Measurements from ENCODE around the gene ATG4B.

The ATG4B gene

DNA sequence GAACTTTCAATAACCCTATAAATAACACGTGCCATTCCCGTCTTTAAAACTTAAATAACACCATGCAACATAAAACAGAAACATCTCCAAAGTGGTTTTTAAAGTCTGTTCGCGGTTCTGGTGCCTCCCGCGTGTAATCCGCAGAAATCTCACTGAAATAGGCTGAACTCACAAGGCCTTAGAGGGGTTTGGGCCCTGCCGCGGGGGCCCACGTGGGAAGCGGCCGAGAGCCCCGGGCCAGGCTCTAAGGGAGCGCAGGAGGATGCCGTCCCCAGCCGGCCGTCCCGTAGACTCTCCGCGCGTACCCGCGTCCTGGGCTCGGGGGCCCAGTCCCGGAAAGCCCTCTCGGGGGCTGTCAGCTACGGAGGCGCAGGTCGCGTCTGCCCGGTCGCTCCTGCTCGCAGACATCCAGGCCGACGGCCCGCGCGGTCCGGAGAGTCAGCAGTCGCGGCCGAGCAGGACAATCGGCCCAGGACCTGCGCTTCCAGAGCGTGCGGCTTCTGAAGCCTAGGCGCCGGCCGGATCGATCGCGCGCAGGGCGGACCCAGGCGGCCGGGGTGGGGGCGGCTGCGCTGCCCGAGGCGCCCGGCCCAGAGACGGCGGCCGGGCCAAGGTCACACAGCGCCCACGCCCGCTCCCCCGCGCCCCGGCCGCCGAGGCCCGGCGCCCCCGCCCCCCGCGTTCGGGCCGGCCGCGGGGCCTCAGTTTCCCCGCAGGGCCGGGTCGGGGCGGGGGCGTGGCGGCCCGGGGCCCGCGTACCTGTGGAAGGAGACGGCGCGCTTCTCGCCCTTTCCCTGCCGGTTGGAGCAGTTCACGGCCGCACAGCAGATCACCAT is 1.1 kb upstream of the ATG4B start:
- Histone ChIP-seq H3K4me1 (ENCODE audit: insufficient read depth, insufficient read length) (peaks cover 5% of the 10 kb centered on the region), H3K9me3 (ENCODE audit: insufficient read depth, low read length) (peaks cover 13% of the 10 kb centered on the region), H3K9ac (ENCODE audit: insufficient read length, low read depth) (peak overlapping the region; percentile 98), H3K36me3 (ENCODE audit: insufficient read depth, insufficient read length, low read length) (peaks cover 58% of the 10 kb centered on the region), H3K27me3 (ENCODE audit: insufficient read depth, insufficient read length) (no peaks in the 10 kb centered on the region), H3K4me3 (ENCODE audit: insufficient read length, low read depth) (peak overlapping the region; percentile 93)
- no peak for TF ChIP-seq ZNF274 (IDR thresholded peaks at IDR 0.05; ENCODE audit: low read depth, low read length)
- TF ChIP-seq SUZ12 (IDR thresholded peaks at IDR 0.05; ENCODE audit: extremely low read depth, insufficient read depth, insufficient read length), result no peak
- TF ChIP-seq YY1 (IDR thresholded peaks at IDR 0.05; ENCODE audit: insufficient read depth, insufficient read length), result no peak
- no peak for DNase-seq (ENCODE audit: low read depth, low spot score)

DNA sequence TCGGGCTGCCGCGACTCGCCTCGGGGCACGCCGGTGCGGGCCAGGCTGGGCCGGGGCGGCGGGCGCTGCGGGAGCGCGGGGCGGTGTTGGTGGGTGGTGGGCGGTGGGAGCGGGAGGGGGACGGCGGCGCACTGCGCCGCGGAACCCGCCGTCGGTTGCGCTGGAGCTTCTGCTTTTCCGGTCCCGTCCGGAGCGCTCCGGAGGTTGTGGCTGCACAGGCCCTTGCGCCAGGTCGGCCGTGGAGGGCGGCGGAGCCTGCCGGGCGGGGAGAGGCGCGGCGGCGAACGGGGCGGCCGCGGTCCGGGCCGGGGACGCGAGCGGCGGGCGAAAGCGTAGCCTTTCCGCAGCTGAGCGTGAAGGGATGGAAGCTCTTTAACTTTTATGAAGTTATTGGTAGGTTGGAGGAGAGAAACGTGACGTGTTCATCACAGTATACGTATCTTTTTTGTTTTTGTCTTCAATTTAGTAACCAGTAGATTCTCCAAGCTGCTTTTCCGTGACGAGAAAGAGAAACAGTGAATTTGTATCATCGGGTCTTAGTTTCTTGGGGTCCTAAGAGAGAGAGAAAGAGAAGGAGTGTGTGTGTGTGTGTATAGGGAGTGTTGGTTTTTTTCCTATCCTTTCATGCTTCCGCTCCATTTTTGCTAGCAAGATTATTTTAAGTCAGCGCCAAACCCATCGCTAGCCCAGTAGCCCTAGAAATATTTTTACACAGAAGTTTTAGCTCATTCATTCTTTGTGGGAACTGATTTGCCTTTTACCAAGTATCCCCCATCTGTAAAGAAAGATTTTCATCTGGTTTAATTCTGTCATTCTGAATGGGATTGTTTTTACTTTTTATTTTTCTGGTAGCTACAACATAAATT is 535 bp downstream of the ATG4B start:
- TF ChIP-seq SUZ12 (IDR thresholded peaks at IDR 0.05; ENCODE audit: extremely low read depth, insufficient read depth, insufficient read length) (no peak), YY1 (IDR thresholded peaks at IDR 0.05; ENCODE audit: insufficient read depth, insufficient read length) (no peak), ZNF274 (IDR thresholded peaks at IDR 0.05; ENCODE audit: low read depth, low read length) (no peak)
- DNase-seq (ENCODE audit: low read depth, low spot score), result no peak

GRCh38 chr2:241638940-241639339 is 1.4 kb downstream of the ATG4B start:
- Histone ChIP-seq H3K36me3 (ENCODE audit: insufficient read depth, insufficient read length, low read length) (peaks cover 38% of the 10 kb centered on the region), H3K9me3 (ENCODE audit: insufficient read depth, low read length) (peaks cover 13% of the 10 kb centered on the region), H3K9ac (ENCODE audit: insufficient read length, low read depth) (no peak overlapping the region), H3K4me1 (ENCODE audit: insufficient read depth, insufficient read length) (peaks cover 9% of the 10 kb centered on the region), H3K27me3 (ENCODE audit: insufficient read depth, insufficient read length) (no peaks in the 10 kb centered on the region), H3K4me3 (ENCODE audit: insufficient read length, low read depth) (no peak overlapping the region)
- no peak for TF ChIP-seq YY1 (IDR thresholded peaks at IDR 0.05; ENCODE audit: insufficient read depth, insufficient read length)
- TF ChIP-seq ZNF274 (IDR thresholded peaks at IDR 0.05; ENCODE audit: low read depth, low read length), result no peak
- no peak for TF ChIP-seq SUZ12 (IDR thresholded peaks at IDR 0.05; ENCODE audit: extremely low read depth, insufficient read depth, insufficient read length)
- DNase-seq (ENCODE audit: low read depth, low spot score), result no peak

More for the DNA sequence above, 535 bp downstream of the ATG4B start:
- Histone ChIP-seq H3K9me3 (ENCODE audit: insufficient read depth, low read length) (peaks cover 13% of the 10 kb centered on the region), H3K9ac (ENCODE audit: insufficient read length, low read depth) (peak overlapping the region; percentile 98), H3K4me1 (ENCODE audit: insufficient read depth, insufficient read length) (peaks cover 9% of the 10 kb centered on the region), H3K4me3 (ENCODE audit: insufficient read length, low read depth) (peak overlapping the region; percentile 93), H3K36me3 (ENCODE audit: insufficient read depth, insufficient read length, low read length) (peaks cover 42% of the 10 kb centered on the region), H3K27me3 (ENCODE audit: insufficient read depth, insufficient read length) (no peaks in the 10 kb centered on the region)

- Histone ChIP-seq H3K9ac (ENCODE audit: insufficient read length, low read depth) (no peak overlapping the region), H3K4me3 (ENCODE audit: insufficient read length, low read depth) (no peak overlapping the region), H3K27me3 (ENCODE audit: insufficient read depth, insufficient read length) (no peaks in the 10 kb centered on the region), H3K4me1 (ENCODE audit: insufficient read depth, insufficient read length) (peaks cover 9% of the 10 kb centered on the region), H3K36me3 (ENCODE audit: insufficient read depth, insufficient read length, low read length) (peaks cover 38% of the 10 kb centered on the region), H3K9me3 (ENCODE audit: insufficient read depth, low read length) (peaks cover 13% of the 10 kb centered on the region)
- TF ChIP-seq YY1 (IDR thresholded peaks at IDR 0.05; ENCODE audit: insufficient read depth, insufficient read length), result no peak
- no peak for TF ChIP-seq SUZ12 (IDR thresholded peaks at IDR 0.05; ENCODE audit: extremely low read depth, insufficient read depth, insufficient read length)
- TF ChIP-seq ZNF274 (IDR thresholded peaks at IDR 0.05; ENCODE audit: low read depth, low read length), result no peak
- no peak for DNase-seq (ENCODE audit: low read depth, low spot score)
Measured at GRCh38 chr2:241639385-241639784, 1.9 kb downstream of the ATG4B start.

DNA sequence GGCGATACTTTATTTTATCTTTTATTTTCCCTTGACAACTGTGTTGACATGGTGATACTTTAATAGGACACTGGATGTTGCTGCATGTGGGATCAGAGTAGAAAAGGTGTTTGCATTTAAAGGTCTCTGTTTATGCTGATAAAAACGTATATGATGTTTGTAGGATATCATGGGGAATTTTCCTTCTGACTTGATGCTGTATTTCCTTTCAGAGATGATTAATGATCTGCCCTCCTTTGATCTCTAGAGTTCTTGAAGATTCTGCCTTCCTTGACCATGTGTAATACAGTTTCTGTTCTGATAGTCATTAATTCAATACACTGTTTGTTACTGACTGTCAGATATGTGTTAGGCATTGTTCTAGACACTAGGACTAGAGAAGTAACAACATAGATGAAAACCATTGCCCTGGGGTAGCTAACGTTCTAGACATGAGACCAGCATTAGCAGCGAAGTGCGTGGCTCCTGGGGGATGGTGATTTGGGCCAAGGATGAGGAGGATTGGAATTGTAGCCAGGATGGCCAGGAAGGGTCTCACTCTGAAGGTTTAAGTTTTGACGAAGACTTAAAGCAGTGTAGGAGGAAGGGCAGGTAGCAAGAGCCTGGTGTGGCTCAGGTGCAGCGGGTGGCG is 2.8 kb downstream of the ATG4B start:
- H3K9me3 ChIP-seq (ENCODE audit: insufficient read depth, low read length), result peaks cover 13% of the 10 kb centered on the region
- peaks cover 38% of the 10 kb centered on the region for H3K36me3 ChIP-seq (ENCODE audit: insufficient read depth, insufficient read length, low read length)
- H3K27me3 ChIP-seq (ENCODE audit: insufficient read depth, insufficient read length), result no peaks in the 10 kb centered on the region
- TF ChIP-seq ZNF274 (IDR thresholded peaks at IDR 0.05; ENCODE audit: low read depth, low read length), result no peak
- no peak for TF ChIP-seq SUZ12 (IDR thresholded peaks at IDR 0.05; ENCODE audit: extremely low read depth, insufficient read depth, insufficient read length)
- no peak for DNase-seq (ENCODE audit: low read depth, low spot score)
- H3K4me3 ChIP-seq (ENCODE audit: insufficient read length, low read depth), result no peak overlapping the region
- H3K4me1 ChIP-seq (ENCODE audit: insufficient read depth, insufficient read length), result peaks cover 10% of the 10 kb centered on the region
- H3K9ac ChIP-seq (ENCODE audit: insufficient read length, low read depth), result no peak overlapping the region

GRCh38 chr2:241641631-241642030 is 4.1 kb downstream of the ATG4B start:
- no peaks in the 10 kb centered on the region for H3K27me3 ChIP-seq (ENCODE audit: insufficient read depth, insufficient read length)
- no peak overlapping the region for H3K4me3 ChIP-seq (ENCODE audit: insufficient read length, low read depth)
- peaks cover 13% of the 10 kb centered on the region for H3K9me3 ChIP-seq (ENCODE audit: insufficient read depth, low read length)
- TF ChIP-seq SUZ12 (IDR thresholded peaks at IDR 0.05; ENCODE audit: extremely low read depth, insufficient read depth, insufficient read length) (no peak), YY1 (IDR thresholded peaks at IDR 0.05; ENCODE audit: insufficient read depth, insufficient read length) (no peak), ZNF274 (IDR thresholded peaks at IDR 0.05; ENCODE audit: low read depth, low read length) (no peak)
- peaks cover 12% of the 10 kb centered on the region for H3K4me1 ChIP-seq (ENCODE audit: insufficient read depth, insufficient read length)
- no peak overlapping the region for H3K9ac ChIP-seq (ENCODE audit: insufficient read length, low read depth)
- no peak for DNase-seq (ENCODE audit: low read depth, low spot score)
- H3K36me3 ChIP-seq (ENCODE audit: insufficient read depth, insufficient read length, low read length), result peaks cover 45% of the 10 kb centered on the region
